ENCODE measurements around the gene MYO1C. TPM values are rescaled to one million over a fixed set of nuclear protein-coding genes. Genes with fewer than 3 reads are reported as not detected.

MYO1C gene
- total and polyA plus RNA-seq, 2 of the 8 experiments (the other 6 are each of a cell fraction or from before 2014, with no cell fraction given): 40.1 to 78.6 TPM

DNA sequence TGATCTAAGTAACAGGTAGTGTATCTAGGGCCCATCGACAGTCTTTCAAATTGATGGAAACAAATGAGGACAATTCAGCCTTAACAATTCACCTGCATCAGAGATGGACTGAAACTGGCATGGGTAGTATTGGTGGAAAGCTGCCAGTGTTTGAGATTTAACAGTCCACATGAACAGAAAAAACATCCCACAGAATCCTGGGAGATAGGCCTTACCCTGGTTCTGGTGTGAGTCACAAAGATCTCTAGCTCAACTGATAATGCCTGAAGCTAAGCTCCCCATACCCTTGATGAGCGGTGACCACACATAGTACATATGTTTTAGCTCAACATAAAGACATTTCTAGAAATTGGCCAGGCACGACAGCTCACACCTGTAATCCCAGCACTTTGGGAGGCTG is 58.3 kb downstream of the MYO1C start:
- no peaks in the 10 kb centered on the region for H3K27me3 ChIP-seq (replicated peaks in 1 of 4; ENCODE audit: control insufficient read depth in 3 of 4, extremely low read depth in 1 of 4, insufficient read depth in 3 of 4, low read length in 3 of 4)
- H4K8ac ChIP-seq (ENCODE audit: extremely low read depth, insufficient read depth, low read length): no peak overlapping the region
- CTCF ChIA-PET (ENCODE audit: partially characterized antibody): interaction anchor here (0.7 to 2.9 kb wide), 5 partner anchors 16 to 99 kb away, joined by 3 to 8 read pairs (median 3); no protein-coding TSS in a partner anchor
- FAIRE-seq (no peak), DNase-seq (ENCODE audit: low read depth in 1 of 2, low spot score in 2 of 2) (no peak)
- no peak overlapping the region for H3K56ac ChIP-seq (replicated peaks; ENCODE audit: insufficient read length, low read depth, low read length)
- no peaks in the 10 kb centered on the region for H3K9me3 ChIP-seq (ENCODE audit: insufficient read depth in 2 of 2, low read depth in 1 of 2, low read length in 1 of 2)
- POLR2A ChIA-PET (ENCODE audit: partially characterized antibody): interaction anchor here (0.6 to 1.5 kb wide), 7 partner anchors 16 to 206 kb away, joined by 3 to 5 read pairs (median 4); no protein-coding TSS in a partner anchor
- no peak overlapping the region for H2BK20ac ChIP-seq (ENCODE audit: low read length)
- H3K4ac ChIP-seq (replicated peaks; ENCODE audit: insufficient read length, low read depth, low read length): no peak overlapping the region
- H4K20me1 ChIP-seq (replicated peaks in 1 of 2; ENCODE audit: control insufficient read depth in 1 of 2, insufficient read depth in 2 of 2, low read length in 2 of 2): peaks cover 7 to 11% of the 10 kb centered on the region in 2 experiments
- peaks cover 4 to 48% (median 21%) of the 10 kb centered on the region in 4 experiments; a peak in 6 of 8 replicates for H3K36me3 ChIP-seq (ENCODE audit: control insufficient read depth in 2 of 4, insufficient read depth in 4 of 4, low read length in 3 of 4)
- no peak overlapping the region for H2BK5ac ChIP-seq (ENCODE audit: low read depth, low read length)
- no peak overlapping the region for H2AFZ ChIP-seq (ENCODE audit: low read length)
- no peak overlapping the region for H4K91ac ChIP-seq (replicated peaks; ENCODE audit: insufficient read length, low read length)
- H3K79me2 ChIP-seq (ENCODE audit: control insufficient read depth in 1 of 2, insufficient read depth in 2 of 2, low read length in 2 of 2): peaks cover 6 to 69% of the 10 kb centered on the region in 2 experiments; a peak in 3 of 4 replicates
- H3K27ac ChIP-seq (ENCODE audit: low read depth, low read length): no peak overlapping the region
- no peak overlapping the region for H2AK5ac ChIP-seq (ENCODE audit: low read depth, low read length)
- H3K18ac ChIP-seq (ENCODE audit: extremely low read depth, low read length): no peak overlapping the region
- H3K4me1 ChIP-seq (replicated peaks in 1 of 4; ENCODE audit: control insufficient read depth in 3 of 4, insufficient read depth in 4 of 4, low read length in 3 of 4): no peaks in the 10 kb centered on the region
- no peak overlapping the region for H3K4me2 ChIP-seq (ENCODE audit: insufficient read depth in 1 of 2, low read depth in 2 of 2, low read length in 2 of 2)
- H3K23ac ChIP-seq (ENCODE audit: insufficient read length): no peak overlapping the region
- WGBS, 2 experiments (ENCODE audit: extremely low coverage in 1 of 2, insufficient coverage in 1 of 2, insufficient read length in 1 of 2, insufficient replicate concordance in 2 of 2, low coverage in 1 of 2, low lambda C conversion rate in 2 of 2, missing lambda C conversion rate in 1 of 2): 92% methylated on average over 3 of the region's 3 CpGs; no CpG with 5 or more reads in 1 of the 2 experiments
- no peak overlapping the region for H3K14ac ChIP-seq (ENCODE audit: insufficient read length)
- no peak overlapping the region for H2BK15ac ChIP-seq (ENCODE audit: low read length)
- H3K9ac ChIP-seq (replicated peaks in 1 of 4; ENCODE audit: extremely low read depth in 1 of 4, low read depth in 3 of 4, low read length in 3 of 4): no peak overlapping the region
- H3K79me1 ChIP-seq (ENCODE audit: low read depth, low read length): peaks cover 11% of the 10 kb centered on the region
- no peak overlapping the region for H2BK12ac ChIP-seq (ENCODE audit: low read depth, low read length)
- no peak overlapping the region for H3K4me3 ChIP-seq (ENCODE audit: extremely low read depth in 1 of 4, insufficient read depth in 2 of 4, low read depth in 3 of 4, low read length in 4 of 4)
- H4K5ac ChIP-seq (ENCODE audit: insufficient read length, low read depth, low read length): no peak overlapping the region
- no peak overlapping the region for H2BK120ac ChIP-seq (replicated peaks; ENCODE audit: low read depth, low read length)
- no peaks in the 10 kb centered on the region for H3K23me2 ChIP-seq (ENCODE audit: low read depth, low read length)
- TF ChIP-seq, protein P1, sequence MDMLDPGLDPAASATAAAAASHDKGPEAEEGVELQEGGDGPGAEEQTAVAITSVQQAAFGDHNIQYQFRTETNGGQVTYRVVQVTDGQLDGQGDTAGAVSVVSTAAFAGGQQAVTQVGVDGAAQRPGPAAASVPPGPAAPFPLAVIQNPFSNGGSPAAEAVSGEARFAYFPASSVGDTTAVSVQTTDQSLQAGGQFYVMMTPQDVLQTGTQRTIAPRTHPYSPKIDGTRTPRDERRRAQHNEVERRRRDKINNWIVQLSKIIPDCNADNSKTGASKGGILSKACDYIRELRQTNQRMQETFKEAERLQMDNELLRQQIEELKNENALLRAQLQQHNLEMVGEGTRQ (IDR thresholded peaks at IDR 0.05; ENCODE audit: low read length): no peak
- no peak for TF ChIP-seq RXRA (IDR thresholded peaks at IDR 0.05; ENCODE audit: insufficient read depth, low read depth, low read length)
- TF ChIP-seq SIRT6 (IDR thresholded peaks at IDR 0.05; ENCODE audit: low read length): no peak
- TF ChIP-seq NANOG (IDR thresholded peaks at IDR 0.05; ENCODE audit: insufficient read depth, low read depth, low read length, poor library complexity, severe bottlenecking): no peak
- TF ChIP-seq GTF2F1 (IDR thresholded peaks at IDR 0.05; ENCODE audit: borderline replicate concordance, low read depth, low read length): no peak
- TF ChIP-seq POU5F1 (IDR thresholded peaks at IDR 0.05; ENCODE audit: low read depth, low read length): no peak
- no peak for TF ChIP-seq TCF12 (IDR thresholded peaks at IDR 0.05; ENCODE audit: low read depth, low read length)
- TF ChIP-seq YY1 (IDR thresholded peaks at IDR 0.05; ENCODE audit: low read depth, low read length): no peak
- TF ChIP-seq TBP (IDR thresholded peaks at IDR 0.05; ENCODE audit: low read depth, low read length): no peak
- no peak for TF ChIP-seq RBBP5 (IDR thresholded peaks at IDR 0.05; ENCODE audit: borderline replicate concordance, low read depth, low read length)
- no peak for TF ChIP-seq EZH2 (IDR thresholded peaks at IDR 0.05; ENCODE audit: low read depth, low read length, severe bottlenecking)
- no peak for TF ChIP-seq MAFK (IDR thresholded peaks at IDR 0.05; ENCODE audit: low read depth, low read length)
- no peak for TF ChIP-seq KDM4A (IDR thresholded peaks at IDR 0.05; ENCODE audit: low read depth, low read length, severe bottlenecking)
